Stimulated activated CD8-positive, alpha-beta memory T cell treated with anti-CD3 and anti-CD28 coated beads, Interleukin-7, amount 100 ng/mL, for 1 hour (primary cell): ENCODE results near the gene METTL25.
"Not testable (repeated sequence)": the region's sequence is repeated elsewhere in the genome, so short reads cannot be mapped to it uniquely, and the experiment has no call there.

ENCODE experiments used
- DNase-seq, 2 donors: peaks; one replicate each; pipeline ENCODE4 v3.0.0-alpha.2; 2020; ENCODE audit warnings: low read depth in 2 of 2

Gene METTL25

GRCh38 chr12:82358200-82359114 lies at the start of gene METTL25, which contains the start of gene CCDC59:
Gene METTL25, plus strand, starts transcription at chr12:82358529. Its CDS starts 37 bp downstream, at chr12:82358566.
Gene CCDC59, minus strand, starts transcription at chr12:82358387. Its CDS starts 11 bp downstream, at chr12:82358376.
- peak; percentile 95 to 98 for DNase-seq

- no peak for DNase-seq
Observed at GRCh38 chr12:82314406-82314892, 43.9 kb upstream of the METTL25 start.

GRCh38 chr12:82319276-82319675 lies 39.1 kb upstream of the METTL25 start:
- DNase-seq, result no peak

- DNase-seq, result no peak
Observed at GRCh38 chr12:82325540-82326336, 32.6 kb upstream of the METTL25 start.

GRCh38 chr12:82326905-82327503 lies 31.3 kb upstream of the METTL25 start:
- no peak for DNase-seq

GRCh38 chr12:82327861-82328260 lies 30.5 kb upstream of the METTL25 start:
- no peak for DNase-seq

GRCh38 chr12:82329508-82329907 lies 28.8 kb upstream of the METTL25 start:
- no peak for DNase-seq

- DNase-seq, result no peak
Observed at GRCh38 chr12:82350161-82350560, 8.2 kb upstream of the METTL25 start.

GRCh38 chr12:82351390-82351789 lies 6.9 kb upstream of the METTL25 start:
- no peak for DNase-seq

- DNase-seq, result no peak
Observed at GRCh38 chr12:82357340-82357739, 989 bp upstream of the METTL25 start.

GRCh38 chr12:82357845-82358199 lies 507 bp upstream of the METTL25 start:
- DNase-seq, result no peak

- no peak for DNase-seq
Observed at GRCh38 chr12:82359115-82359478, 768 bp downstream of the METTL25 start.

GRCh38 chr12:82360834-82361233 lies 2.5 kb downstream of the METTL25 start:
- not testable (repeated sequence) for DNase-seq

- DNase-seq, result no peak
Observed at GRCh38 chr12:82361461-82361915, 3.2 kb downstream of the METTL25 start.

GRCh38 chr12:82363990-82364389 lies 5.7 kb downstream of the METTL25 start:
- DNase-seq, result no peak

- DNase-seq, result no peak
Observed at GRCh38 chr12:82366197-82366596, 7.9 kb downstream of the METTL25 start.

GRCh38 chr12:82375201-82375600 lies 16.9 kb downstream of the METTL25 start:
- DNase-seq, result no peak

- DNase-seq, result no peak
Observed at GRCh38 chr12:82378997-82379396, 20.7 kb downstream of the METTL25 start.

GRCh38 chr12:82383930-82384552 lies 25.7 kb downstream of the METTL25 start:
- DNase-seq, result no peak

- no peak for DNase-seq
Observed at GRCh38 chr12:82398879-82399278, 40.5 kb downstream of the METTL25 start.

GRCh38 chr12:82400819-82401218 lies 42.5 kb downstream of the METTL25 start:
- DNase-seq, result no peak

GRCh38 chr12:82406651-82407050 lies 48.3 kb downstream of the METTL25 start:
- DNase-seq, result no peak
